Ishikawa (cell line): Measurements from ENCODE around the gene AGPAT3.

Experiments
- CEBPB ChIP-seq: IDR thresholded peaks from 2 replicates; pipeline ENCODE4 v1.6.1; 2012
- CREB1 ChIP-seq: IDR thresholded peaks from 2 replicates; pipeline ENCODE4 v1.6.1; 2012; ENCODE audit warnings: low read depth
- EGR1 ChIP-seq: IDR thresholded peaks from 2 replicates; pipeline ENCODE4 v1.6.1; 2012
- EP300 ChIP-seq: IDR thresholded peaks from 2 replicates; pipeline ENCODE4 v1.6.1; 2012; ENCODE audit warnings: borderline replicate concordance
- FOXM1 ChIP-seq: IDR thresholded peaks from 2 replicates; pipeline ENCODE4 v1.6.1; 2012; ENCODE audit warnings: low read depth, borderline replicate concordance
- NFIC ChIP-seq: IDR thresholded peaks from 2 replicates; pipeline ENCODE4 v1.6.1; 2012
- RAD21 ChIP-seq: IDR thresholded peaks from 2 replicates; pipeline ENCODE4 v1.6.1; 2012; ENCODE audit warnings: low read depth
- TAF1 ChIP-seq: IDR thresholded peaks from 2 replicates; pipeline ENCODE4 v1.6.1; 2012; ENCODE audit warnings: low read depth, mild to moderate bottlenecking
- TCF12 ChIP-seq: IDR thresholded peaks from 2 replicates; pipeline ENCODE4 v1.6.1; 2012; ENCODE audit warnings: low read depth
- TEAD4 ChIP-seq: IDR thresholded peaks from 2 replicates; pipeline ENCODE4 v1.6.1; 2012
- YY1 ChIP-seq: IDR thresholded peaks from 2 replicates; pipeline ENCODE4 v1.6.1; 2012; ENCODE audit warnings: low read depth
- ZBTB7A ChIP-seq: IDR thresholded peaks from 2 replicates; pipeline ENCODE4 v1.6.1; 2012; ENCODE audit warnings: low read depth
- TF ChIP-seq, protein P1 (sequence below): IDR thresholded peaks from 2 replicates; pipeline ENCODE4 v1.6.1; 2012
- TF ChIP-seq, protein P2 (sequence below): IDR thresholded peaks from 2 replicates; pipeline ENCODE4 v1.6.1; 2012
- TF ChIP-seq, protein P3 (sequence below): IDR thresholded peaks from 2 replicates; pipeline ENCODE4 v1.6.1; 2012; ENCODE audit warnings: low read depth, mild to moderate bottlenecking

The AGPAT3 gene

DNA sequence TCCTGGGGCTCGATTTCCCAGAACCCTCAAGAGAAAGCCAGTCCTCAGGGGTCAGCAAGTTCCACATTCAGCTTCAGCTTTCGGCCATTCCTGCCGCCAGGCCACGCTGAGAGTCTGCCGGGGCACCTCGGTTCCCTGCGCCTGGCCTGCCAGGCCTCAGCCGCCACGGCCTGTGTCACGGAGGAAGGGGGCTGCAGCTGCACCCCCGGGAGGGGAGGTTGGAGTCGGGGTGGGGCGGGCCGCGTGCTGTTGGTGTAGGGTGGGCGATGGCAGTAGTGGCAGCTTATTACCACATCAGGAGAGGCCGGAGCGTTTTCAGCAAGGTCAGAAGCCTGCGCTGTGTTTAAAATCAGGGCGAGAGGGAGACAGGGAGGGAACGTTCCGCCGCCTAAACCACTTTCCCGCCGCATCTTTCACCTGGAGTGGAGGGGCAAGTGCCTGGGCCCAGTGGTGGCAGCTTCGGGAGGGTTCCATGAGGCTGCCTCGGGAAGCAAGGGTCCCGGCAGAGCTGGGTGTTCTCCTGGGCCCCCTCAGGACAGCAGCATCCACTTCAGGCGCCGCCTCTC, 78.6 kb downstream of the AGPAT3 start:
- TF ChIP-seq CREB1 = no peak

DNA sequence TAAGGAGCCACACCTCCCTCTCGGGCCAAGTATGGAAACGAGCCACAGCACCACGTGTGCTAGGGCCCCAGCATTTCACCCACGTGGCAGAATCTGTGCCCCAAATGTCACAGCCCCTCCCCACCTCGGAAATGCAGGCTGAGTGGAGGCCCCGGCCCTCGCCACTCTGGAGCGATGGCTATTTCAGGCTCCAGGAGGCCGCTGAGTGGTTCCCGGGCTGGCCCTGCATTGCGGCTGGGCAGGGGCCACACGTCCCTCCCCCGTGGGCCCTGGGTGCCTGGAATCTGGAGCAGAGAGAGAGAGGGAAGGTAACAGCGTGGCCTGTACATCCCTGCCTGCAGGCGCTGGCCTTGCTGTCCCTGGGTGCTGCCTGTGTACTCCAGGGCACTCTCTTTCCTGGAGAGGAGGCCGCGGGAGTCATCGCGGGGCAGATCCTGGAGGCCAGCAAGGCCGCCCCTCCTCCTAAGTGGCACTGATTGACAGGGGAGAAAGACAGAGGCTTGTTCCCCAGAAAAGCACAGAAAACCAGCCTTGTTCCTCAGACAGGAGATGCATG, 79.1 kb downstream of the AGPAT3 start:
- TF ChIP-seq NFIC = no peak
- TF ChIP-seq, protein P1, sequence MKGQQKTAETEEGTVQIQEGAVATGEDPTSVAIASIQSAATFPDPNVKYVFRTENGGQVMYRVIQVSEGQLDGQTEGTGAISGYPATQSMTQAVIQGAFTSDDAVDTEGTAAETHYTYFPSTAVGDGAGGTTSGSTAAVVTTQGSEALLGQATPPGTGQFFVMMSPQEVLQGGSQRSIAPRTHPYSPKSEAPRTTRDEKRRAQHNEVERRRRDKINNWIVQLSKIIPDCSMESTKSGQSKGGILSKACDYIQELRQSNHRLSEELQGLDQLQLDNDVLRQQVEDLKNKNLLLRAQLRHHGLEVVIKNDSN = no peak
- TF ChIP-seq YY1 = no peak
- TF ChIP-seq EGR1 = no peak
- TF ChIP-seq EP300 = no peak
- no peak for TF ChIP-seq CEBPB
- TF ChIP-seq, protein P2, sequence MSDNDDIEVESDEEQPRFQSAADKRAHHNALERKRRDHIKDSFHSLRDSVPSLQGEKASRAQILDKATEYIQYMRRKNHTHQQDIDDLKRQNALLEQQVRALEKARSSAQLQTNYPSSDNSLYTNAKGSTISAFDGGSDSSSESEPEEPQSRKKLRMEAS = no peak
- TF ChIP-seq TAF1 = no peak
- TF ChIP-seq, protein P3, sequence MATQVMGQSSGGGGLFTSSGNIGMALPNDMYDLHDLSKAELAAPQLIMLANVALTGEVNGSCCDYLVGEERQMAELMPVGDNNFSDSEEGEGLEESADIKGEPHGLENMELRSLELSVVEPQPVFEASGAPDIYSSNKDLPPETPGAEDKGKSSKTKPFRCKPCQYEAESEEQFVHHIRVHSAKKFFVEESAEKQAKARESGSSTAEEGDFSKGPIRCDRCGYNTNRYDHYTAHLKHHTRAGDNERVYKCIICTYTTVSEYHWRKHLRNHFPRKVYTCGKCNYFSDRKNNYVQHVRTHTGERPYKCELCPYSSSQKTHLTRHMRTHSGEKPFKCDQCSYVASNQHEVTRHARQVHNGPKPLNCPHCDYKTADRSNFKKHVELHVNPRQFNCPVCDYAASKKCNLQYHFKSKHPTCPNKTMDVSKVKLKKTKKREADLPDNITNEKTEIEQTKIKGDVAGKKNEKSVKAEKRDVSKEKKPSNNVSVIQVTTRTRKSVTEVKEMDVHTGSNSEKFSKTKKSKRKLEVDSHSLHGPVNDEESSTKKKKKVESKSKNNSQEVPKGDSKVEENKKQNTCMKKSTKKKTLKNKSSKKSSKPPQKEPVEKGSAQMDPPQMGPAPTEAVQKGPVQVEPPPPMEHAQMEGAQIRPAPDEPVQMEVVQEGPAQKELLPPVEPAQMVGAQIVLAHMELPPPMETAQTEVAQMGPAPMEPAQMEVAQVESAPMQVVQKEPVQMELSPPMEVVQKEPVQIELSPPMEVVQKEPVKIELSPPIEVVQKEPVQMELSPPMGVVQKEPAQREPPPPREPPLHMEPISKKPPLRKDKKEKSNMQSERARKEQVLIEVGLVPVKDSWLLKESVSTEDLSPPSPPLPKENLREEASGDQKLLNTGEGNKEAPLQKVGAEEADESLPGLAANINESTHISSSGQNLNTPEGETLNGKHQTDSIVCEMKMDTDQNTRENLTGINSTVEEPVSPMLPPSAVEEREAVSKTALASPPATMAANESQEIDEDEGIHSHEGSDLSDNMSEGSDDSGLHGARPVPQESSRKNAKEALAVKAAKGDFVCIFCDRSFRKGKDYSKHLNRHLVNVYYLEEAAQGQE = no peak
- TF ChIP-seq FOXM1 = no peak
- TF ChIP-seq RAD21 = no peak
- TF ChIP-seq TEAD4 = no peak

DNA sequence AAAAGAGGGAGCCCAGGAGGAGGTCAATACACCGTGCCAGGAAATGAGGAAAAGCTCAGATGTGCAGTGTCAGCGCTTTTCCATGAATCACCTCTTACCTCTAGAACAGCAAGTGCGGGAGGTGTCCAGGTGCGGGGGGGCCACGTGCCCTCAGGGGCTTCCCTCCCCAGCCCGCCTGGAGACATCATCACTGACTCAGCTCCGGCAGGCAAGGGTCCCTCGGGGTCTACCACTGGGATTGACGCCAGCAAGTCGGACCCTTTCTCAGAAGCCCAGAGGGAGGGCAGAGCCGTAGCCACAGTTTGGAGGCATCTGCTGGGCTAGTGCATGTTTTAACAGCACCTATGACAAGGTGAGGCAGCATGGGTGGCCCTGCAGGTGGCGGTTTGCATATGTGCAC, 79.7 kb downstream of the AGPAT3 start:
- TF ChIP-seq, protein P1 = no peak
- TF ChIP-seq TCF12 = no peak
- TF ChIP-seq ZBTB7A = no peak
- TF ChIP-seq YY1 = no peak
- no peak for TF ChIP-seq NFIC
- no peak for TF ChIP-seq TAF1
- TF ChIP-seq, protein P3 = no peak
- TF ChIP-seq CEBPB = no peak
- no peak for TF ChIP-seq CREB1
- TF ChIP-seq TEAD4 = no peak
- no peak for TF ChIP-seq EP300
- no peak for TF ChIP-seq EGR1
- TF ChIP-seq FOXM1 = no peak
- TF ChIP-seq, protein P2 = no peak

DNA sequence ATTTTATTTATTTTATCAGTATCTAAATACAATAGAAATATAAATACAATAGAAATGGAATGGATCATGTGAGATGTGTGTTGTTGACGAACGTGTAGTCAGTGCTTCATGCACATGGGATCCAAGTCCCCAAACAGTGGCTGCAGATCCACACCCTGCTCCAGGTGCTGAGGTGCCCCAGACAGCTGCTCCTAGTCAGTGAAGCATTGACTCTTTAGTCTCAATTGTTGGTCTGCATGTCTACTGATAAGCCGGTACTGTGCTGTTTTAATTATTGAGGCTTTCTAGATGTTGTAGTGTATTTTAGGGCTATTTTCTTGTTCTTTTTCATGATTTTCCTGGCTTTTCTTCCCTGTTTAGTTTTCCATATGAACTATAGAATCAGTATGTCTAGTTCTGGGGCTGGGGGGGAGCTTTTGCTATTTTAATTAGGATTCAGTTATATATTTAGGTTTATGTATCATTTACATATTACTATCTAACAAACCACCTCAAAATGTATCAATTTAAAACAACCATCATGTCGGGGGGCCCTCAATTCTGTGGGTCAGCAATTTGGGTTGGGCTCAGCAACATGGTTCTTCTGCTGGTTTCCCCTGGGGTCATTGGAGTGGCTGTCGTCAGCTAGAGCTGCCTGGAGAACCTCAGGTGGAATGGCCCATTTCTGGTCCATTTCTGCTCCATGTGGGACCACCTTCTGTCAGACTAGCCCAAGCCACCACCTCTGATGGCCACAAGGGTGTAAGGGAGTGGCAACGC, 83.9 kb downstream of the AGPAT3 start:
- TF ChIP-seq EP300 = no peak
- TF ChIP-seq RAD21 = no peak
- TF ChIP-seq NFIC = no peak
- TF ChIP-seq ZBTB7A = no peak
- no peak for TF ChIP-seq YY1

DNA sequence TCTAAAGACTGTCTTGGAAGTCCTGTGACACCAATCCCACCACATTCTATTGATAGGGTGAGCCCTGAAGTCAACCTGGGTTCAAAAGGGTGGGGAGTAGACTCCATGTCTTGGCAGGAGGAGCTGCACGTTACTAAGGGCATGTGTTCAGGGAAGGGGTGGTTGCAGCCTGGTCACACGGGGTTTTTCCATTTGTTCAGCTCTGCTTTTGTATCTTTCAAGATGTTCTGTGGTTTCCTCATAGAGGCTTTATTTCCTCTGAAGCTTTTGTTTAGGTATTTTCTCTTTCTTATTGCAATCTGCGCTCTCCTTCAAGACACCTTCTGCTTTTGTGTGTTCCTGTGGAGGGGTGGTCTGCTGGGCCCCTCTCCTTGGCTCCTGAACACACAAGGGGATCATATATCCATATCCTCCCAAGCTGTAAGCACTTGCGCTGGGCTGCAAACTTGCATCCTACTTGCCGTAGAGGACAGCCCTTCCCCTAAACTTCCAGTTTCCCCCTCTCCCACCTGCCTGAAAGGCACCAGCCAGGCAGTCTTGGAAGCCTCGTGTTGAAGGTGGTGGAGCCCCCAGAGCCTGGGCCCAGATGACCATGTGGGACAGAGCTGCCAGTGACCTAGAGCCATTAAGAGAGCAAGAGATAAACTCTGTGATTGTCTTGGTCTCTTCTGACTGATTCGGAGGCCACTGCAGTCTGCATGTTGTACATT, 84.6 kb downstream of the AGPAT3 start:
- TF ChIP-seq TCF12 (no peak), ZBTB7A (no peak), FOXM1 (no peak), TEAD4 (no peak), CREB1 (no peak), YY1 (no peak), TAF1 (no peak), NFIC (no peak)
- TF ChIP-seq, protein P3 = no peak
- TF ChIP-seq, protein P1 = no peak
- TF ChIP-seq, protein P2 = no peak
